Cortex of kidney (tissue), 1 donor: Measurements from ENCODE around the gene TTC33.
A peak's percentile ranks its signal among the peaks of the same experiment; 100 is the strongest.
"Not testable (repeated sequence)": the region's sequence is repeated elsewhere in the genome, so short reads cannot be mapped to it uniquely, and the experiment has no call there.

ENCODE experiments used
- DNase-seq: peaks from one replicate; lab custom pipeline; 2025; lab: John Stamatoyannopoulos, UW

The TTC33 gene, protein sequence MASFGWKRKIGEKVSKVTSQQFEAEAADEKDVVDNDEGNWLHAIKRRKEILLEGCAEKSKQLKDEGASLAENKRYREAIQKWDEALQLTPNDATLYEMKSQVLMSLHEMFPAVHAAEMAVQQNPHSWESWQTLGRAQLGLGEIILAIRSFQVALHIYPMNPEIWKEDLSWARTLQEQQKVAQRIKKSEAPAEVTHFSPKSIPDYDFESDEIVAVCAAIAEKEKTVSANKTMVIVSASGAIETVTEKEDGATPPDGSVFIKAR

DNA sequence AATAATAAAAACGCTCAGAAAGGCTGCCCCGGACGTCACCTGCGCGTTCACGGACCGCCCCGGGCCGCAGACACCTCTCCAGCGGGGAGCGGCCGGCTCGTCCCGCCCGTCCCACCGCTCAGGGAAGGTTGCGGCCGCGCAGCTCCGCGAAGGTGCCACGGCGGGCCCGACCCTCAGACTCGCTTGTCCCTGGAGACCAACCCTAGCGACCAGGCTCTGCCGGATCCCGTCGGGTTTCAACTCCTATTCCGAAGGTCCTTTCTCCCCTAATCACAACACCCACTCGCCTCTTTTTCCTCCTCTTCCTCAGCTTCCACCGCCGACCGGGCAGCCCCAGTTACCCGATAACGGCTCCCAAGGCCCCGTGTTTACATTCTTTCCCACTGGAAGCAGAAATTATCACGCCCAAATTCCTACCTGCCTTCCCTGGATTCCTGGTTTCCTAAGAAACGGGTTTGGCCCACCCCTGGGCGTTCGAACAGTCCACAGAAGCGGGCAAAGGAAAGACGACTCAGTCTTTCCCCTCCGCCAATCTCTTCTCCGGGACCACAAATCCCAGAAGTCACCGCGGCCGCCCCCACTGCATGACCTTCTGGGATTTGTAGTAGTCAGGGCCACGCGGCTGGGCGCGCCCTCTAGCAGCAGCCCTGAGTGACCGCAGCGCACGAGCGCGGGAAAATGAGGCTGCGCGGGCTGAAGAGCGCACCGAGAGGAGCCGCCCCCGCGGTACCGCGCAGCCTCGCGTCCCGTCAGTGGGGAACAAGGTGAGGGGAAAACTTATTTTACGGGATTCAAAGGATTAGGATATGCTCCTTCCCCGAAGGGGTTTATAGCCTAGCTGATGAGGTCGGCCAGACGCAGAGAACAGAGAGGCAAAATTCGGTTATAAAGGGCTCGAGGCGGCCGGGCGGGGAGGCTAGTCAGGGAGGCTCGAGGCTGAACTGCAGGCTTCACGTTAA, at the start of gene TTC33:
Gene TTC33 (minus strand): TSS at position 555 of the 959 bp plus-strand sequence. CDS start 8,943 bp downstream, outside the sequence.
- DNase-seq = peak; percentile 17

DNA sequence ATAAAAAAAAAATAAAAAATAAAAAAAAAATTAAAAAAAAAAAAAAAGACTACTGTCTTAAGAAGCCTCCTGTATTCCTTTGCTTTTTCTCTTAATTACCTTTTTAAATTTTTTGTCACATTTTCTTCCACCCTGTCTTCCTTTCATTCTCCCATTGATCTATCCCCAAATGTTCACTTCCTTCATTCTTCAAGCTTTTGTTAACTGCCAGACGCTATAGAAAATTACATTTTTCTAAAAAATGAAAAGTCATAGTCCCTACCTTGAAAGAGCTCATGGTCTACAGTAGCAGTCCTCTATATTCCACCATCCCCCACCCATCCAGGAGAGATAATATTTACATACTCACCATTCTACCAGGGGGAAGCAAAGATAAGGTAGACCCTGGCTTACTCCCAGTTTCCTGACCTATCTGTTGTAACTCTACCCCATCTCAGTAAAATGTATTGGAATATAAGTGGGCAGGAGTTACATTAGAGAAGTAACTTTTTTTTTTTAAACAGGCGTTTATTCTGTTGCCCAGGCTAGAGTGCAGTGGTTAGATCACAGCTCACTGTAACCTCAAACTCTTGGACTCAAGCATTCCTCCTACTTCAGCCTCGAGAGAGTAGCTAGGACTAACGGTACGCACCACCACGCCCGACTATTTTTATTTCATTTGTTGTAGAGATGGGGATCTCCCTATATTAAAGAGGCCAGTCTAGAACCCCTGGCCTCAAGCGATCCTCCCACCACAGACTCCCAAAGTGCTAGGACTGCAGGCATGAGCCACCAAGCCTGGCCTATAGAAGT, 46.2 kb upstream of the TTC33 start:
- no peak for DNase-seq

DNA sequence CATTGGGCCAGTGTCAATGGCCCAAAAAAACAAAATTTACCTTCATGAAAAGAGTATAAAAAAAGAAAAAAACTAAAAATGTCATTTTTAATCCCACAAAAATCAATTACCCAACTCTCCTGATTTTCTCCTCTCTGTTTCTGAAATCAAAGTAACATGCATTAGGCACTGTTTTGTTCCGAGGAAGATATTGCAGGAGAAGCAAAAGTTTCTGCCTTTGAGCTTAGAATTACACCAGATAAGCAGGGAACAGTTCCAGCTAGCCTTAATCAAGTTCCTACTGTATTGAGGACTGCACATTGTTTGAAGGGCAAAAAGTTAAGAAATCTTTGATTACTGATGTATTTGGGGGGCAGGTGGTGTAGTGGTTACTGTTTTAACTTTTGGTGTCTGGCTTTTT, 43.5 kb upstream of the TTC33 start:
- no peak for DNase-seq

DNA sequence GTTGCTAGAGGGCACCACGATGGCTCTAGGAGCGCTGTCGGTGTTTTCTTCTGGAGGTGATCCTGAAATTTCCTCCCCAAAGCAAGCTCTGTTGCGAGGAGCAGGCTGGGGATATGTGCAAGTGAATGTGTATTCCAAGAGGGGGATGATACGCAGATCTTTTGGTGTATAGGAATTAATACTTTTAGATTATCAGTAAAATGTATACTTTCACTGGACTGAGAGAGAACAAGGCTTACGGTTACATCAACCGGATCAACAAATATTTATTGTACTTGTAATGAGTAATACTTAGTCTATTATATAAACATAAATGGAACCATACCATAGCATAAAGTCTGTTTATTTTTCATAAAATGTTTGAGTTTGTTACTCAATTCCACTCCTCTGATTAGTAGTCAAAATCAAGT, 43.0 kb upstream of the TTC33 start:
- DNase-seq = no peak

DNA sequence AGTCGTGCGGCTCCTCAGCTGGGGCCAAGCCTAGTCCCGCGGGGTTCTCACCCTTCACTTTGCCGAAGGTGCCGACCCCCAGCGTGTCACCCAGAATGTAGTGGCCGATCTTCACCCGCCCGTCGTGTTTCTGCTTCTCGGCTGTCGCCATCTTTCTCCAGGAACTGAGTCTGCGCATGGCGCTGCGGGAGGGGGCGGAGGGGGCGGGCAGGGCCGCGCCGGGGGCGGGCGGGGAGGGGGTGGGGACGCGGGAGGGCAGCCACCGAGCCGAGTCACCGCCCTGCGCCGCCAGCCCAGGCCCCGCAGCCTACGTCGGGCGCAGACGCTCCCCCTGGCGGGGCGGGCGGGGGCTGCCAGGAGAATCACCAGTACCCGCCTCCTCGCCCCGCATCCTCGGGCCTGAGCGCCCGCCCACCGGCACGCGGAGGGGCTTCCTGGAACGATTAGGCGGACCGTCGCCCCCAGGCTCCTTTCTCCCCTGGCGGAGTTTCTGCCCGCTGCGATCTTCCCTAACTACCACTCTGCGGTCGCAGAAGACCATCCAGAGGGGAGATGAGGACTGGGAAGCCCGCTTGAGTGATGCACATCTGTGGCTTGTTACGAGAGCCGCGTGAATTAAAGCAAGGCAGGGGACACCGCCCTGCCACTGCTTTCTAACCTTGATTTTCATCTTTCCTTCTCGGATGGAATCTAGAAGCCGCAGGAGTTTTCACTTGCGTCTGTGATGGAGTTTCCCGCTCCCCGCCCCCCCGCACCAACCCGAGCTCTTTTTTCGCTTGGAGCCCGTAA, 42.4 kb upstream of the TTC33 start, which contains the start of gene PRKAA1:
Gene PRKAA1 (minus strand): TSS at position 363 of the 789 bp plus-strand sequence. CDS start 185 bp downstream, at position 178.
- no peak for DNase-seq

DNA sequence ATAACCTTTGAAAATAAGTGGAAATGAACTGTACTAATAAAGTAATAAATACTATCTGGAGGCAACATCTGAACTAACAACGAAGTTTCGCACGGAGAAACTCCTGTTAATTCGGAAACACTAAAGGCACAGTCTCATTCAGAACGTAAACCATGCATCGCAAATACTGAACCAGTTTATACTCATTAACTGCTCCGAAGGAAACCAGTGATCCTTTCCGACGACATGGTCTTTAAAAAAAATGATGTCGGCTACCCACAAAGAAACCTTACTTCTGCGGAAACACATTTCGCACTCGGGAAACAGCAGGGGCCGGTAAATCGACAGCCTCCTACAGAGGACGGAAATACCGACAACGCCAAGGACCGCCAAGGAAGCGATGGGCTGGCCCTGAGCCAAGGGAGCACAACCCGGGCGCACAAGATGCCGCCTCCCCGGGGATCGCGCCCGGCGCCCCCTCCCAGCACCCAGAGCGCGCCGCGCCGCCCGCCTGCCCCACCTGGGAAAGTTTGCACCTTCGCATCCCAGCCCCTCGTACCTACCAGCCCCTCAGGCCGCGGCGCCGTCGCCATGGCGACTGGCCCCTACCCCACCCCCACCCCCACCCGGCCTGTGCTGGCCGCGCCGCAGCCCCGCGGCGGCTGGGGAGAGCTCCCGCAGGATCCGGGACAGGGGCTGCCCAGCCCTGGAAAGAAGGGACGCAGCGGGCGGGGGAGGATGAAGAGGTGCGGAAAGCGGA, 41.7 kb upstream of the TTC33 start:
- no peak for DNase-seq

DNA sequence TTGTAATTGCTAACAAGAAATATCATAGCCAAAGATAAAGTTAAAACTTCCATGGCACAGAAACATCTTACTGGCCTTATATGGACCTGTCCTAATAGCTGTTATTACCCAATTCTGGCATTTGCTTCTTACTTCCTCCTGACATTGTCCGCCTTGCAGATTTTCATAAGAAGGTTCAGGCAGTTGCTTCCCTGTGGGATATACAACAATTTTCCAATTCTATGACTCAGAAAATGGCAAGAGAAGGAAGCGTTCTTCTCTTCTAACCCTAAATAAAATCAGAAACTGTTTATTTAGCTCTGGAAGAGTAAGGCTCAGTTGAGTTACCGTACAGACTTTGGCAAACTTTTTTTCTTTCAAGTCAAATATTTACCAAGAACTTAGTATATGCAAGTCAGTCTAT, 40.7 kb upstream of the TTC33 start:
- DNase-seq = no peak

DNA sequence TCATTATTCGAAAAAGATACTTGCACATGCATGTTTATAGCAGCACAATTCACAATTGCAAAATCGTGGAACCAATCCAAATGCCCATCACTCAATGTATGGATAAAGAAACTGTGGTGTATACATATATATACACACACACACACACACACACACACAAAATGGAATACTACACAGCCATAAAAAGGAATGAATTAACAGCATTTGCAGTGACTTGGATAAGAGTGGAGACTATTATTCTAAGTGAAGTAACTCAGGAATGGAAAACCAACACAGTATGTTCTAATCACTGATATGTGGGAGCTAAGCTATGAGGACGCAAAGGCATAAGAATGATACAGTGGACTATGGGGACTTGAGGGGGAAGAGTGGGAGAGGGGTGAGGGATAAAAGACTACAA, 39.1 kb upstream of the TTC33 start:
- not testable (repeated sequence) for DNase-seq

DNA sequence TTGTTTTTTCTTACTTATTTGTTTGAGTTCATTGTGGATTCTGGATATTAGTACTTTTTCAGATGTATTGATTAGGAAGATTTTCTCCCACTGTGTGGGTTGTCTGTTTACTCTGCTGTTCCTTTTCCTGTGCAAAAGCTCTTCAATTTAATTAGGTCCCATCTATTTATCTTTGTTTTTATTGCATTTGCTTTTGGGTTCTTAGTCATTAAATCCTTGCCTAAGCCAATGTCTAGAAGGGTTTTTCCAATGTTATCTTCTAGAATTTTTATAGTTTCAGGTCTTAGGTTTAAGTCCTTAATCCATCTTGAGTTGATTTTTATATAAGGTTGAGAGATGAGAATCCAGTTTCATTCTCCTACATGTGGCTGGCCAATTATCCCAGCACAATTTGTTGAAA, 38.6 kb upstream of the TTC33 start:
- DNase-seq = not testable (repeated sequence)

DNA sequence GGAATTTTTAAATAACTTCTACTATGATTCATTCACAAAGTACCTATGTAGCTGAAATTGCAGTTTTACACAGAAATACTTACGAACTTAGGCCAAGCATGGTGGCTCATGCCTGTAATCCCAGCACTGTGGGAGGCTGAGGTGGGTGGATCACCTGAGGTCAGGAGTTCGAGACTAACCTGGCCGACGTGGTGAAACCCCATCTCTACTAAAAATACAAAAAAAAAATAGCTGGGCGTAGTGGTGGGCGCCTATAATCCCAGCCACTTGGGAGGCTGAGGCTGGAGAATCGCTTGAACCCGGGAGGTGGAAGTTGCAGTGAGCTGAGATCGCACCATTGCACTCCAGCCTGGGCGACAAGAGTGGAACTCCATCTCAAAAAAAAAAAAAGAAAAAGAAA, 36.9 kb upstream of the TTC33 start:
- not testable (repeated sequence) for DNase-seq

DNA sequence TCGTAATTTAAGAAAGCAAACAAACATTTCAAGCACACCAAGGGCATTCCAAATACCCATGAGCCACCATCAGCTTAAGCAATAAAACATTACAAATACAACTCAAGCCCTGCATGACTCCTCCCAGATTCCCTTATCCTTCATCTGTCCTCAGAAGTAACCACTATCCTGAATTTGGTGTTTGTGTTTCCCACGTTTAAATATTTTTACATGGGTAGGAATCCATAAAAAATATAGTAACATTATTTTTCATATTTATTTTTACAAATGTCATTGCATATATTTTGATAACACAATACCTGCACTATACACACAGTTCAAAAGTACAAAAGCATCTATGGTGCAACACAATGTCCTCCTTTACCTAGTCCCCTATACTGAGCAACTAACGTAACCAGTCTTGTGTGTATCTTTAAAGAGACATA, 36.0 kb upstream of the TTC33 start:
- DNase-seq = no peak

DNA sequence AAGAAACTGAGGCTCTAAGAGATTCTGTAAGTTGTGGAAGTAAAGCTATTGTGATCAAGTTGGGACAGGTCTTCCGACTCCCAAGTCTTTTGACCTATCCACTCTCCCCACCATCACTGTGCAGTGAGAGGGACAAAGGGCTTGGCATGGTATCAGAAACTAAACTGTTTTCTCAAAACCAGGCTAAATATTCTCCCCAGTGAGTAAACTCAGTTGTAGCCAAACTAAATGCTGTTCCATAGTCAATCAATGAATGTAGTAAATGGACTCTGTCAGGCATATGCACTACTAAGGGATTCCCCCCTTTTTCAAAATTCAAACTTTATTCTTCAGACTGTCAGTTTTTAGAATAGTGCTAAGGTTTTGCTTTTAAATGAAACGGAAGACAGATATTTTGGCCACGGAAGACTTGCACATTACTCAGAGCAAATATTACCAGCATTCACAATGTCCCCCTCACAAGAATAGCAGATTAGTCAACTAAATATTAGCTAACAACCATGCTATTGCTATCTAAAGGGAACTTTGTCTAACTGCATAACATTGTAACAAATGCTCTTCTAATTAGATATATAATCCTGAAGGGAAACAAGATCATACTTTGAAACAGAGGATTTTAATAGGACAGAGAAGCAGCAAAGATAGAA, 35.3 kb upstream of the TTC33 start:
- DNase-seq = no peak

DNA sequence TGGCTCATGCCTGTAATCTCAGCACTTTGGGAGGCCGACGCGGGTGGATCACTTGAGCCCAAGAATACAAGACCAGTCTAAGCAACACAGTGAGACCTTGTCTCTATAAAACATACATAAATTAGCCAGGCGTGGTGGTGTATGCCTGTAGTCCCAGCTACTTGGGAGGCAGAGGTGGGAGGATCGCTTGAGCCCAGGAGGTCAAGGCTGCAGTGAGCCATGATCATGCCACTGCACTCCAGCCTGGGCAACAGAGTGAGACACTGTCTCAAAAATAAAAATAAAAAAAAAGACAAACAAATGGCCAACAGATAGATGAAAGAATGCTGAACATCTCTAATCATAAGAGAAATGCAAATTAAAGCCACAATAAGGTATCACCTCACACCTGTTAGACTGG, 33.2 kb upstream of the TTC33 start:
- DNase-seq = not testable (repeated sequence)

DNA sequence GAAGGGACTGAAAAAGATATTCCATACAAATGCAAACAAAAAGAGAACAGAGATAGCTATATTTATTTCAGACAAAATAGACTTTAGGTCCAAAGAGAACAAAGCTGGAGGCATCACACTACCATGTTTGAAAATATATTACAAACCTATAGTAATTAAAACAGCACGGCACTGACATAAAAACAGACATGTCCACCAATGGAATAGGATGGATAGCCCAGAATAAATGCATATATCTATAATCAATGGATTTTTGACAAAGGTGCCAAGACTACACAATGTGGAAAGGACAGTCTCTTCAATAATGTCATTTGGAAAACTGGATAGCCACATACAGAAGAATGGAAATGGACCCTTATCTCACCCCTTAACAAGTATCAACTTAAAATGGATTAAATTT, 32.2 kb upstream of the TTC33 start:
- DNase-seq = no peak

DNA sequence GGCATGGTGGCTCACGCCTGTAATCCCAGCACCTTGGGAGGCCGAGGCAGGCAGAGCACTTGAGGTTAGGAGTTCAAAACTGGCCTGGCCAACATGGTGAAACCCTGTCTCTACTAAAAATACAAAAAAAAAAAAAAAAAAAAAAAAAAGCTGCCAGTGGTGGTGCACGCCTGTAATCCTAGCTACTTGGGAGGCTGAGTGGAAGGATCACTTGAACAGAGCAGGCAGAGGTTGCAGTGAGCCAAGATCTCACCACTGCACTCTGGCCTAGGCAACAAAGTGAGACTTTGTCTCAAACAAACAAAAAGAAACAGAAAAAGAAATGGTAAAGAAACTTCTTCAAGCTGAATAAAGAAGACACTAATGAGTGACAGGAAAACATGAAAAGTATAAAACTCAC, 30.9 kb upstream of the TTC33 start:
- DNase-seq = not testable (repeated sequence)

DNA sequence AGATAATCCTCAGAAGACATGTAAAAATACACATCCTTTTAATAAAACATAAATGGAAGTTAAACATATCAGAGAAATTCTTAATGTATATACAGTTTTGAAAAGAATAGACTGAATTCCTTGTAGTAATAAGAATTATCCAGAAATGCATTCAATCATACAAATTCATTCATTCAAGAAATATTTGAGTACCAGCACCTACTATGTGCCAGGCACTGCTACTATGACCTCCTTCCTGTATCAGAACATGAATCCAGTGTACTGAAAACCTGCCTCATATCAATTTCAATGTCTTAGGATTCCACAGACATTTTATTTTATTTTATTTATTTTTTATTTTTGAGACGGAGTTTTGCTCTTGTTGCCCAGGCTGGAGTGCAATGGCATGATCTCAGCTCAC, 29.2 kb upstream of the TTC33 start:
- DNase-seq = no peak

DNA sequence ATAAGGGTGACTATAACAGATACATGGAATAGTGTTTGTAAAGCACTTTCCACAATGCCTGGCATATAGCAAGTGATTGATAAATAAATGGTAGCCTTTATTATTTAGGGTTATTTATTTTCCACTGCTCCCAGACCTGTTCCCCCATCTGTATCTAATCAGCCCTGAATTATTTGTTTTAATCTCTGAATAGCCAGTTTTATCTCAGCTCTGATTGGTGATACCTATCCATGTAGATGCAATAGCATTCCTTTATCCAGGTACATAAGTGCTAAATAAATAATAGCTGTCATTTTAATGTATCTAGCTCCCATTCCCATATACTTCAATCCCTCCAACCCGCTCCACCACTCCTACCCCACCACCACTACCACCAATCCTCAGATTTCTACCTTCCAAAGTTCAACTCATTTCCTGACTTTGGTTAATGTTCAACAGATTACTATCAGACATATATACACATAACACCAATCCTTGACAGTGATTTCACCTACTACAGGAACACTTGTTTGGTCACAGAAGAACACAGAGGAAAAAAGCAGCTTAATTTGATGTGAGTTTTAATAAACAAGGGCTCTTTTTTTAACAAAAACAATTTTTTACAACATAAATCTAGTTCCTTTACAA, 28.4 kb upstream of the TTC33 start:
- DNase-seq = no peak

DNA sequence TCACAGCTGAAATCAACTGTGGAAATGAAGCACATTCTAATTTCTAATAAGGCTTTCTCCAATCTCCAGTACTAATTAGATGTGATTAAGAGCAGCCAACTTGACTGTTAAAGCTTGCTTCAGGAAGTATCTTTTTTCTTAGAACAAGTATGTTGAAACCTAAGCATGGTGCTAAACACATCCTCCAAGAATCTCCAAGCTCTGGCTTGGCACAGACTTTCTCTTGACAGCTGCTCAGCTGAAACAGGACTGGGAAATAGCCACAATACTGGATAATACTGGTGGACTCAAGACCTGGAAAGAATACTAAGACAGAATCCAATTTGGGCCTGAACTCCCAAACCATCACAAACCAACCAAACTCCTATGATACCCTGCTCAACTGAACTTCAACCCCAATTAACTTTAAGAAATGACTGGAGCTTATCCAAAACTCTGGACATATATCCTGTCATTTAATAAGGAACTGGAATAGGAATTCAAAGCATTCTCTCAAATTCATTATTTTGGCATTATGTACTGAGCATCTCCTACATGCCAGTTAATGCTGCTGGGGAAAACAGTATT, 26.2 kb upstream of the TTC33 start:
- no peak for DNase-seq

DNA sequence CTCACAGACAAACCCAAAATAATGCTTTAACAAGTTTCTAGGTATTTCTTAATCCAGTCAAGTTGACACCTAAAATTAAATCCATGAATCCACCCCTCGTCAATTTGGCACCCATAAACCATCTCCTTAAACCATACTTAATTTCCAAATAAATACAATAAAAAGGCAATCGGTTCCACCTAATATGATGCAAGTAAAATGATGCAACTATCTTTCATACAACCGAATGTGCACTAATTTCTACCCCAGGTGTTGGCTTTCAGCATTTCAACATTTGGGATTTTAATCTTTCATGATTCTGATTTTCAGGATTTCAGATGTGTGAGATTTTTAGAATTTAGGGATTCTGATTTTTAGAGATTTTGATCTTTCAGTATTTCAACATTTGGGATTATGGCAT, 25.1 kb upstream of the TTC33 start:
- no peak for DNase-seq
